AG04450 (cell line): ENCODE measurements around the gene ABCA2. TPM values are rescaled to one million over a fixed set of nuclear protein-coding genes. Genes with fewer than 3 reads are reported as not detected.

Experiments used
- CTCF ChIA-PET: fragments of 300-600, 350-600 bp; formaldehyde crosslinking; extraction: SDS; loops from one replicate; lab custom pipeline; 2022; ENCODE audit warnings: antibody characterized with exemption, inconsistent platforms; lab: Charles Lee
- POLR2A ChIA-PET: fragments of 350-600 bp; formaldehyde crosslinking; extraction: SDS; loops from one replicate; lab custom pipeline; 2021; ENCODE audit warnings: antibody characterized with exemption, inconsistent platforms; lab: Yijun Ruan, JAX
- DNase-seq: peaks from one replicate; pipeline ENCODE4 v3.0.0-alpha.2; 2011; ENCODE audit warnings: low read depth, low spot score
- H3K27ac ChIP-seq: one replicate; pipeline ENCODE4 v1.5.1; 2012; ENCODE audit warnings: low read depth, low read length, control low read depth
- H3K27me3 ChIP-seq: one replicate; pipeline ENCODE4 v1.6.0; 2012; ENCODE audit warnings: low read length; ENCODE audit not compliant: control insufficient read depth, insufficient read depth
- H3K4me3 ChIP-seq: 2 replicates; pipeline ENCODE4 v1.5.1; 2011; ENCODE audit warnings: mild to moderate bottlenecking, low read depth, low read length, control low read depth
- H3K9me3 ChIP-seq: 2 replicates; pipeline ENCODE4 v1.5.1; 2012; ENCODE audit warnings: low read length; ENCODE audit not compliant: control insufficient read depth, insufficient read depth
- CTCF ChIP-seq: IDR thresholded peaks from 2 replicates; pipeline ENCODE4 v1.5.1; 2011; ENCODE audit warnings: low read depth, low read length, control low read depth, inconsistent platforms
- polyA plus RNA-seq: library from polyadenylated mRNA; depleted of rRNA; stranded (reverse); fragments of >200 nt; gene quantifications from 2 replicates; pipeline ENCODE4 v1.2.3, GENCODE V29; 2011

The ABCA2 gene
- polyA plus RNA-seq, 1 experiment, result 4.7 TPM

- ChIA-PET POLR2A (no interaction called here), CTCF (no interaction called here)
Measured at GRCh38 chr9:136969774-136970173, 58.3 kb downstream of the ABCA2 start.

GRCh38 chr9:136969150-136969549 is 58.9 kb downstream of the ABCA2 start:
- POLR2A ChIA-PET, result no interaction called here
- Histone ChIP-seq H3K27me3 (peaks cover 22% of the 10 kb centered on the region), H3K9me3 (no peaks in the 10 kb centered on the region; the same call in 1 of the 2 replicates), H3K4me3 (no peak overlapping the region), H3K27ac (no peak overlapping the region)
- CTCF ChIA-PET, result no interaction called here
- no peak for DNase-seq
- no peak for TF ChIP-seq CTCF

More at GRCh38 chr9:136969774-136970173, 58.3 kb downstream of the ABCA2 start:
- Histone ChIP-seq H3K27me3 (peaks cover 21% of the 10 kb centered on the region), H3K9me3 (no peaks in the 10 kb centered on the region; the same call in 1 of the 2 replicates), H3K27ac (no peak overlapping the region), H3K4me3 (no peak overlapping the region)
- no peak for TF ChIP-seq CTCF
- DNase-seq, result no peak

- Histone ChIP-seq H3K27ac (no peak overlapping the region), H3K27me3 (peaks cover 21% of the 10 kb centered on the region), H3K4me3 (no peak overlapping the region), H3K9me3 (no peaks in the 10 kb centered on the region; the same call in 1 of the 2 replicates)
- TF ChIP-seq CTCF, result no peak
- CTCF ChIA-PET, result no interaction called here
- POLR2A ChIA-PET, result no interaction called here
- no peak for DNase-seq
Measured at GRCh38 chr9:136968333-136969127, 59.5 kb downstream of the ABCA2 start.

GRCh38 chr9:136965771-136966484 is 62.1 kb downstream of the ABCA2 start:
- ChIA-PET CTCF (interaction anchor here (0.6 kb wide), 3 partner anchors 11 to 80 kb away, joined by 3 to 5 read pairs (median 3); partner anchors contain the start of gene NPDC1), POLR2A (no interaction called here)
- no peak for TF ChIP-seq CTCF
- H3K9me3 ChIP-seq, result no peaks in the 10 kb centered on the region; the same call in 1 of the 2 replicates
- H3K27ac ChIP-seq, result no peak overlapping the region
- H3K27me3 ChIP-seq, result peaks cover 22% of the 10 kb centered on the region
- no peak overlapping the region for H3K4me3 ChIP-seq
- DNase-seq, result no peak

- no peak overlapping the region for H3K27ac ChIP-seq
- TF ChIP-seq CTCF, result no peak
- peaks cover 16% of the 10 kb centered on the region for H3K27me3 ChIP-seq
- H3K4me3 ChIP-seq, result no peak overlapping the region
- POLR2A ChIA-PET, result no interaction called here
- H3K9me3 ChIP-seq, result no peaks in the 10 kb centered on the region; the same call in 1 of the 2 replicates
- CTCF ChIA-PET, result no interaction called here
- DNase-seq, result no peak
Measured at GRCh38 chr9:136964833-136965422, 63.1 kb downstream of the ABCA2 start.
